ENCODE measurements around the gene SELENOF. TPM values are rescaled to one million over a fixed set of nuclear protein-coding genes. Genes with fewer than 3 reads are reported as not detected.
"Not testable (repeated sequence)": the region's sequence is repeated elsewhere in the genome, so short reads cannot be mapped to it uniquely, and the experiment has no call there.

Gene SELENOF
- polyA plus RNA-seq, 1 of the 3 experiments (the other 2 are of a cell fraction) = 155 TPM

DNA sequence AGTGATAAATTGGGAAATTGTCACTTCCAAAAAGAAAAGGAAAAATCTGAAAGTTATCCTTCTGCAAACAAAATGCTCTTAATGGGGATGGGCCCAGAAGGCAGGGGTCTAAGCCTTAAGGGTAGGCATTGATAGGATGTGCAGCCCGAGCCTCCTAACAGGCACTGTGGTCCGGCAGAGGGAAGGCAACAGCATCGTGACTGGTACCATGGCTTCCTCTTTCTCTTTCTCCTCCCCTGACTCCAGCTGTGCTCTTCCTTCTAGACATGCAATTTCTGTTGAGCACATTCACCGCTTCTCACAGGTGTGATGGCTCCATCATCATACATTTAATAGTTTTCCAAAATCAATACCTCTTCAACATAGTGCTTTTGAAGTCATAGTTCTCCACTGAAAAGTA is 91.5 kb downstream of the SELENOF start (continued):
- no peak for TF ChIP-seq TEAD4 (IDR thresholded peaks at IDR 0.05; ENCODE audit: borderline replicate concordance, insufficient read depth)
- TF ChIP-seq TCF12 (IDR thresholded peaks at IDR 0.05) = no peak
- no peak for TF ChIP-seq GATA2 (CRISPR knock-in tag; IDR thresholded peaks at IDR 0.05)
- TF ChIP-seq RAD21 (IDR thresholded peaks at IDR 0.05; ENCODE audit: low read length) = no peak
- no peak for TF ChIP-seq RCOR1 (IDR thresholded peaks at IDR 0.05; ENCODE audit: low read length)
- TF ChIP-seq RFX5 (IDR thresholded peaks at IDR 0.05; ENCODE audit: low read length) = no peak
- no peak for TF ChIP-seq JUND (IDR thresholded peaks at IDR 0.05)

DNA sequence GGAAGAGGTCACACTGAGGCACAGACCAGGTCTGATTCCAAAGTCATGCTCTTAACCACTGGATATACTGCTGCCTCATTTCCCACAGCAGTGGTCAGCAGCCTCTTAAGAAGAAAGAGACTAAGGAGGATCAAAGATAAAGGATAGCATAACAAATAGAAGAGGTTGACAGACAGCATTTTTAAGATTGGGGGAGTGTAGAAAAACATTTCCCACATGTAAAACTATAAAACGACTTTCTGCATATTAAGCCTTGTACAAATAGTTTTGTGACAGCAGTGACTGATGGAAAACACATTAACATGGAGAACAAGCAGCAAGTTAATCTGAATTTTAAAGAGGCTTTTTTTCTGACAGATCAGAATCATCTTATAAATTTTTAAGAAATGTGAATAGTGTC is 92.0 kb downstream of the SELENOF start:
- H3K9me3 ChIP-seq = no peaks in the 10 kb centered on the region
- H3K4me2 ChIP-seq = no peak overlapping the region
- H3K79me2 ChIP-seq (ENCODE audit: insufficient read depth) = no peaks in the 10 kb centered on the region
- H3K9ac ChIP-seq = no peak overlapping the region
- H4K20me1 ChIP-seq (ENCODE audit: insufficient read depth) = no peaks in the 10 kb centered on the region
- H3K4me3 ChIP-seq (ENCODE audit: low read depth in 2 of 2, low read length in 1 of 2) = no peak overlapping the region
- H3F3A ChIP-seq (replicated peaks; ENCODE audit: insufficient read depth) = no peaks in the 10 kb centered on the region
- H3K4me1 ChIP-seq (ENCODE audit: control insufficient read depth in 1 of 2, insufficient read depth in 2 of 2, low read depth in 1 of 2, low read length in 1 of 2) = no peaks in the 10 kb centered on the region; a peak in 1 of 4 replicates
- H3K36me3 ChIP-seq (replicated peaks in 1 of 2; ENCODE audit: control insufficient read depth in 1 of 2, insufficient read depth in 2 of 2, low read length in 1 of 2) = no peaks in the 10 kb centered on the region
- ChIA-PET CTCF (interaction anchor here (0.7 to 1.2 kb wide), 2 partner anchors 9 to 12 kb away, joined by 3 to 4 read pairs; no protein-coding TSS in a partner anchor), POLR2A (no interaction called here)
- no peak overlapping the region for H3K27ac ChIP-seq (ENCODE audit: low read depth in 2 of 2, low read length in 1 of 2)
- TF ChIP-seq SMC3 (IDR thresholded peaks at IDR 0.05; ENCODE audit: low read depth, low read length) (no peak), TEAD4 (IDR thresholded peaks at IDR 0.05; ENCODE audit: borderline replicate concordance, insufficient read depth) (no peak), MXI1 (IDR thresholded peaks at IDR 0.05; ENCODE audit: low read depth, low read length) (no peak), NRF1 (IDR thresholded peaks at IDR 0.05; ENCODE audit: low read depth, low read length) (no peak), MEF2A (IDR thresholded peaks at IDR 0.05; ENCODE audit: borderline replicate concordance, low read depth) (no peak)
- H3K27me3 ChIP-seq (ENCODE audit: insufficient read depth) = no peaks in the 10 kb centered on the region
- H3K9me2 ChIP-seq = no peaks in the 10 kb centered on the region
- no peak overlapping the region for H2AFZ ChIP-seq (ENCODE audit: low read depth)
- DNase-seq = no peak
- 53% methylated on average over 1 of the region's 1 CpG for WGBS (ENCODE audit: low lambda C conversion rate)

GRCh38 chr1:86819970-86820369 is 94.0 kb downstream of the SELENOF start:
- CTCF ChIA-PET; H3K4me2 ChIP-seq; H4K20me1 ChIP-seq (ENCODE audit: insufficient read depth); H2AFZ ChIP-seq (ENCODE audit: low read depth); H3K79me2 ChIP-seq (ENCODE audit: insufficient read depth); H3K9ac ChIP-seq; POLR2A ChIA-PET; H3K9me3 ChIP-seq; H3K4me3 ChIP-seq (ENCODE audit: low read depth in 2 of 2, low read length in 1 of 2); DNase-seq; H3K27me3 ChIP-seq (ENCODE audit: insufficient read depth); H3K27ac ChIP-seq (ENCODE audit: low read depth in 2 of 2, low read length in 1 of 2); H3K4me1 ChIP-seq (ENCODE audit: control insufficient read depth in 1 of 2, insufficient read depth in 2 of 2, low read depth in 1 of 2, low read length in 1 of 2); H3K9me2 ChIP-seq; H3K36me3 ChIP-seq (replicated peaks in 1 of 2; ENCODE audit: control insufficient read depth in 1 of 2, insufficient read depth in 2 of 2, low read length in 1 of 2); H3F3A ChIP-seq (replicated peaks; ENCODE audit: insufficient read depth): not testable (repeated sequence)
- 78% methylated on average over 5 of the region's 5 CpGs for WGBS (ENCODE audit: low lambda C conversion rate)

DNA sequence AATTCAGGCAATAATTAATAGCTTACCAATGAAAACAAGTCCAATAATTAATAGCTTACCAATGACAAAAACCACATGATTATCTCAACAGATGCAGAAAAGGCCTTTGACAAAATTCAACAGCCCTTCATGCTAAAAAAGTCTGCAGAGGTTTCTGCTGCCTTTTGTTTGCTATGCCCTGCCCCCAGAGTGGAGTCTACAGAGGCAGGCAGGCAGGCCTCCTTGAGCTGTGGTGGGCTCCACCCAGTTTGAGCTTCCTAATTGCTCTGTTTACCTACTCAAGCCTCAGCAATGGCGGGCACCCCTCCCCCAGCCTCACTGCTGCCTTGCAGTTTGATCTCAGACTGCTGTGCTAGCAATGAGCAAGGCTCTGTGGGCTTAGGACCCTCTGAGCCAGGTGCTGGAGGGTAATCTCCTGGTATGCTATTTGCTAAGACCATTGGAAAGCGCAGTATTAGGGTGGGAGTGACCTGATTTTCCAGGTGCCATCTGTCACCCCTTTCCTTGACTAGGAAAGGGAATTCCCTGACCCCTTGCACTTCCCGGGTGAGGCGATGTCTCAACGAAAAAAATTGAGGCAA is 96.6 kb downstream of the SELENOF start:
- CTCF ChIA-PET; H3K4me2 ChIP-seq; DNase-seq; H3K27me3 ChIP-seq (ENCODE audit: insufficient read depth); H3K27ac ChIP-seq (ENCODE audit: low read depth in 2 of 2, low read length in 1 of 2); H3K79me2 ChIP-seq (ENCODE audit: insufficient read depth); H3K4me3 ChIP-seq (ENCODE audit: low read depth in 2 of 2, low read length in 1 of 2); H3K9me2 ChIP-seq; H3F3A ChIP-seq (replicated peaks; ENCODE audit: insufficient read depth); H3K36me3 ChIP-seq (replicated peaks in 1 of 2; ENCODE audit: control insufficient read depth in 1 of 2, insufficient read depth in 2 of 2, low read length in 1 of 2); POLR2A ChIA-PET; H3K9me3 ChIP-seq; H3K9ac ChIP-seq; H3K4me1 ChIP-seq (ENCODE audit: control insufficient read depth in 1 of 2, insufficient read depth in 2 of 2, low read depth in 1 of 2, low read length in 1 of 2); H2AFZ ChIP-seq (ENCODE audit: low read depth); H4K20me1 ChIP-seq (ENCODE audit: insufficient read depth): not testable (repeated sequence)
- 64% methylated on average over 4 of the region's 5 CpGs for WGBS (ENCODE audit: low lambda C conversion rate)

GRCh38 chr1:86814118-86814517 is 99.8 kb downstream of the SELENOF start:
- H2AFZ ChIP-seq (ENCODE audit: low read depth); H3K79me2 ChIP-seq (ENCODE audit: insufficient read depth); H3K4me1 ChIP-seq (ENCODE audit: control insufficient read depth in 1 of 2, insufficient read depth in 2 of 2, low read depth in 1 of 2, low read length in 1 of 2); H3K4me2 ChIP-seq; H3K27me3 ChIP-seq (ENCODE audit: insufficient read depth); H3K9ac ChIP-seq; POLR2A ChIA-PET; DNase-seq; H3K36me3 ChIP-seq (replicated peaks in 1 of 2; ENCODE audit: control insufficient read depth in 1 of 2, insufficient read depth in 2 of 2, low read length in 1 of 2); H3K9me2 ChIP-seq; H3F3A ChIP-seq (replicated peaks; ENCODE audit: insufficient read depth); H4K20me1 ChIP-seq (ENCODE audit: insufficient read depth); H3K9me3 ChIP-seq; H3K4me3 ChIP-seq (ENCODE audit: low read depth in 2 of 2, low read length in 1 of 2); CTCF ChIA-PET; H3K27ac ChIP-seq (ENCODE audit: low read depth in 2 of 2, low read length in 1 of 2): not testable (repeated sequence)
- WGBS (ENCODE audit: low lambda C conversion rate) = 73% methylated on average over 5 of the region's 5 CpGs

All from SK-N-SH (cell line).